ENCODE results near the gene ZNF750.

ZNF750 gene

GRCh38 chr17:82817947-82818346 is 21.9 kb downstream of the ZNF750 start:
- TF ChIP-seq CTCF (IDR thresholded peaks at IDR 0.05; ENCODE audit: insufficient read depth, low read depth, low read length, missing control alignments): no peak
- H3K4me3 ChIP-seq (ENCODE audit: low read length): no peak overlapping the region
- DNase-seq (ENCODE audit: low read depth): no peak

GRCh38 chr17:82816358-82816757 is 23.5 kb downstream of the ZNF750 start:
- H3K4me3 ChIP-seq (ENCODE audit: low read length): no peak overlapping the region
- DNase-seq (ENCODE audit: low read depth): no peak

GRCh38 chr17:82815790-82816305 is 24.0 kb downstream of the ZNF750 start:
- DNase-seq (ENCODE audit: low read depth): no peak
- no peak overlapping the region for H3K4me3 ChIP-seq (ENCODE audit: low read length)
- no peak for TF ChIP-seq CTCF (IDR thresholded peaks at IDR 0.05; ENCODE audit: insufficient read depth, low read depth, low read length, missing control alignments)

More at GRCh38 chr17:82816358-82816757, 23.5 kb downstream of the ZNF750 start:
- no peak for TF ChIP-seq CTCF (IDR thresholded peaks at IDR 0.05; ENCODE audit: insufficient read depth, low read depth, low read length, missing control alignments)

GRCh38 chr17:82815354-82815753 is 24.5 kb downstream of the ZNF750 start:
- no peak for TF ChIP-seq CTCF (IDR thresholded peaks at IDR 0.05; ENCODE audit: insufficient read depth, low read depth, low read length, missing control alignments)
- H3K4me3 ChIP-seq (ENCODE audit: low read length): no peak overlapping the region
- DNase-seq (ENCODE audit: low read depth): no peak

GRCh38 chr17:82814834-82815233 is 25.0 kb downstream of the ZNF750 start:
- TF ChIP-seq CTCF (IDR thresholded peaks at IDR 0.05; ENCODE audit: insufficient read depth, low read depth, low read length, missing control alignments): no peak
- no peak for DNase-seq (ENCODE audit: low read depth)
- no peak overlapping the region for H3K4me3 ChIP-seq (ENCODE audit: low read length)

GRCh38 chr17:82813299-82814051 is 26.3 kb downstream of the ZNF750 start:
- no peak overlapping the region for H3K4me3 ChIP-seq (ENCODE audit: low read length)
- no peak for DNase-seq (ENCODE audit: low read depth)
- TF ChIP-seq CTCF (IDR thresholded peaks at IDR 0.05; ENCODE audit: insufficient read depth, low read depth, low read length, missing control alignments): no peak

GRCh38 chr17:82812601-82813000 is 27.2 kb downstream of the ZNF750 start:
- no peak for TF ChIP-seq CTCF (IDR thresholded peaks at IDR 0.05; ENCODE audit: insufficient read depth, low read depth, low read length, missing control alignments)
- no peak overlapping the region for H3K4me3 ChIP-seq (ENCODE audit: low read length)
- no peak for DNase-seq (ENCODE audit: low read depth)
